Non-pigmented ciliary epithelial cell (primary cell): ENCODE measurements around the gene ROR2.

Experiments used
- DNase-seq: peaks from one replicate; pipeline ENCODE4 v3.0.0-alpha.2; 2010; ENCODE audit warnings: low read depth

ROR2 gene

DNA sequence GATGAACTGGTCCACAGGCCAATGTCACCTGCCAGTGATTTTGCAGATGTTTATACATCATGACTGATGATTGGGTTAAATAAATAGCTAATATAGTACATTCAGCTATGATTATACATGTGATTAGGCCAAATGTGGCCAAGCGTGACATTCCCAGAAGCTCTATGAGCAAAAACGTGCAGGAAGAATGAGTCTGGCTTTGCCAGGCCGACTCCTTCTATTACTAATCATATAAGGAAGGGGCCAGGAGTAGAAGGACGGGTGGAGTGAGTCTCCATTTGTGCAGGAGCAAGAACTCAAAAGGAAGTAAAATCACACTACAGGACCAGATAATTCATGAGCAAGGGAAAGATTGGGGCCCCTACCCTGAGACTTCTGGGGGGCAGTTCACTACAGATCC is 178.2 kb downstream of the ROR2 start:
- no peak for DNase-seq

GRCh38 chr9:91771027-91771426 is 179.0 kb downstream of the ROR2 start:
- peak; percentile 83 for DNase-seq

- DNase-seq = no peak
These were observed 179.8 kb downstream of the ROR2 start for GRCh38 chr9:91770229-91770628.

- DNase-seq = no peak
These were observed 180.8 kb downstream of the ROR2 start for GRCh38 chr9:91768977-91769916.

GRCh38 chr9:91768507-91768906 is 181.5 kb downstream of the ROR2 start:
- no peak for DNase-seq

- DNase-seq = no peak
These were observed 183.5 kb downstream of the ROR2 start for GRCh38 chr9:91766315-91767069.

- DNase-seq = no peak
These were observed 184.7 kb downstream of the ROR2 start for GRCh38 chr9:91765296-91765695.

- DNase-seq = no peak
These were observed 185.4 kb downstream of the ROR2 start for GRCh38 chr9:91764661-91765060.

DNA sequence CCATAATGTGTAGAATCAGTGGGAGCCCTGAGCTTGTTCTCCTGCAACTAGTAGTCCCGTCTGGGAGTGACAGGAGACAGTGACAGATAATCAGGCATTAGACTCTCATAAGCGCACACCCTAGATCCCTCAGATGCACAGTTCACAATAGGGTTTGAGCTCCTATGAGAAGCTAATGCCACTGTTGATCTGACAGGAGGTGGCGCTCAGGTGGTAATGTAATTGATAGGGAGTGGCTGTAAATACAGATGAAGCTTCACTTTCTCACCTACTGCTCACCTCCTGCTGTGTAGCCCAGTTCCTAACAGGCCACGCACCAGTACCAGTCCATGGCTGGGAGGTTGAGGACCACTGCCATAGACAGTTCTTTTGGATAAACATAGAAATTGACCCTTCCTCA is 188.7 kb downstream of the ROR2 start:
- DNase-seq = no peak

GRCh38 chr9:91760906-91761305 is 189.1 kb downstream of the ROR2 start:
- DNase-seq = no peak

GRCh38 chr9:91758491-91758981 is 191.5 kb downstream of the ROR2 start:
- DNase-seq = no peak

DNA sequence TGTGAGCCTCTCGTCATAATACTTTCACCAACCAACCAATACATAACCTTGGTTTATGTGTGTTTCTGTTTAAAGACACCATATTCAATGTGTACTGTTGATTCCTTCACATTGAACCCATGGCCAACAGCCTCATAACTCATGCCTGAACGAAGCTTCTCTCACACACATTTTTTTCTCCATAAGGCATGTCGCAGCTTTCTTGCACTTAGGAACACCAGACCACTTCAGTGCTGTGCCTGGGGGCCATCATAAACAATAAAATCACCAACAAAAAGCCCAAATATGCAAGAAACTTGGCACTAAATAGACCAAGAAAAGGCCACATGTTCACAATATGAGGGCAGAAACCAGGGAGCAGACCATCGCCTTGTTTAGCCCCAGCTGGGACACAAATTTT is 192.2 kb downstream of the ROR2 start:
- DNase-seq = no peak

DNA sequence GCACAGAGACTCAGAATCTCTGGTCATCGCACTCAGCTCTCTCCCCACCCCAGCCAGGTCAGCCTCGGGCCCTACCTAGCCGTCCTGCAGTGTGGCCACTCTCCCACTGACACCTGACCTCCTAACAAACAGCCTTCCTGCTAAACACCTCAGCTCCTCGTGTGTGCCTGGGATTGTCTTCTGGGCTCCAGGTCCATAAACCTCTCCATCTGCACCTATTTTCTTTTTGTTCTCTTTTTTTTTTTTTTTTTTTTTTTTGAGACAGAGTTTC is 193.6 kb downstream of the ROR2 start:
- no peak for DNase-seq

DNA sequence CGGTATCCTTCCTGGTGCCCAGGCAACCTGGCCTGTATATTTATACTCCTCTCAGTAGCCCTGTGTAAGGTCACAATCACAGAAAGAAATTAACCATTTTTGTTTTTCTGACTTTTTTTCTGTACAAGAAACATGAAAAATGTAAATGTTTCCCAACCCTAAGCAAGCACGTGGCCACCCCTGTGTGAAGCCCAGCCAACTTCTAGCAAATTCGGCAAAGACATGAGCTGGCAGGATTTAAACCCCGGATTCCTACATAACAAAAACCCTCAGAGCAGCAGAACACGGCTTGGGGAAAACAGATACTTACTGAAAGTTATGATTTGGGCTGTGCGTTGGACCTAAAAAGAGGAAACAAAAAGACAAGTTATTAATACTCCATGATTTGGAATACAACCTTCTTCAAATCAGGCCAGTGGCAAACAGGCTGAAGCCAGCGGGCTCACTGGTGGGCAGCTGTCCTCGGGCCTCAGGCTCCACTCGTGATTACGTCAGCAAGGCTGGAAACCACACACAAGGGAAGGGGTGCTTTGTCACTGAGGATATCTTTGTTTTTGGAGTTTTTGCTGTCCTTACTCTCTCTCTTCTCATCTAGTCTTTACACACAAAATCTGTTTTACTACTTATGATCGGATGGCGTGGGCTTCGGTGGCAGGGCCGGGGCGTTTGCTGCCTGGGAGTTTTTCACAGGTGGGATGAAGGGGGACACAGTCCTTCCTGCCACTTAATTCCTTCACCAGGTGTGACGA is 194.1 kb downstream of the ROR2 start:
- DNase-seq = no peak

DNA sequence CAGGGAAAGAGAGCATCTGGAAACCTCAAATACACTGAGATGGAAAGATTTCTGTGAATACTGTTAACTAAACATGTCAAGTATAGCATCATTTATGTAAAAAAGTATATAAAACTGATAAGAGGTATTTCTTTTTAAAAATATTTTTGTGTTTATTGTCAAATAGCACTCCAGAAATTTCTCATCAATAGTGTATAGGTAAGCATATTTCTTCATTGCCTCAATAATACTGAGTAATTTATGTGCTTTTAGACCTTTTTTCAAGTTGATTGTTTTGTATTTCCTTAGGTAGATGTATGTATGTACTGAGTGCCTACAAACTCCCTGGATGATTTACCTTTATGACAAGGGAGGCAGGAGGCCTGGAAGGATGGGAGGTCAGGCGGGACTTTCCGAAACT is 196.3 kb downstream of the ROR2 start:
- DNase-seq = no peak

DNA sequence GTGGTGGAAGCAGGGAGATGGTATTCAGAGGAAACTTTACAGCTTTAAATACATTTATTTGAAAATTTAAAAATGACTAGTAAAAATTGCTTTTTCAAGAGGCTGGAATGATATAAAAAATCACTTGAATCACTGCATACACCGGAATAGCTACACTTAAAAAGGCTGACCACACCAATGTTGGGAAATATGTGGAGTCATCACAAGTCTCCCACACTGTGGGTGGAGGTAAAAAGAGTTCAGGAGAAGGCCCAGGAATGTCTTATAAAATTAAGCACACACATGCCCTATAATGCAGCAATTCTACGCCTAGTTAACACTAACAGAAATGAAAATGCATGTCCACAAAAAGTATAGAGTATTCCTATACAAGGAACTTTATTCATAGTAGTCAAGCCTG is 198.1 kb downstream of the ROR2 start:
- peak; percentile 53 for DNase-seq

- no peak for DNase-seq
These were observed 199.7 kb downstream of the ROR2 start for GRCh38 chr9:91750343-91750742.

DNA sequence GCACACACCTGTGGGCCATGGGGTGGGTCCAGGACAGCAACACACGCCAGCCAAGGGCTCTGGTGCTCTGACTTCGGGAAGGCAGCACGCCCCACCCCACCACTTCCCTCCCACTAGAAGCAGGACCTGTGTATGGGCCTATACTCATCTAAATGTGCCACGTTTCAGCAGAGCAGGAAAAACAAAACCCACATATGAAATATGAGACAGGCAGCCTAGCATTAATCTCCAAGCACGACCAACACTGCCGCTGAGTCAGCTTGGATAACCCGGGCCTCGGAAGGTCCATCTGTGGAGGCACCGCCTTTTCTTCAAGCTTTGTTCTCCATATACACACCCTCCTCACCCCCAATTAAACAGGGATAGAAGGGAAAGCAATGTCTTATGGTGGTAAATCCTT is 203.1 kb downstream of the ROR2 start:
- DNase-seq = peak; percentile 51

DNA sequence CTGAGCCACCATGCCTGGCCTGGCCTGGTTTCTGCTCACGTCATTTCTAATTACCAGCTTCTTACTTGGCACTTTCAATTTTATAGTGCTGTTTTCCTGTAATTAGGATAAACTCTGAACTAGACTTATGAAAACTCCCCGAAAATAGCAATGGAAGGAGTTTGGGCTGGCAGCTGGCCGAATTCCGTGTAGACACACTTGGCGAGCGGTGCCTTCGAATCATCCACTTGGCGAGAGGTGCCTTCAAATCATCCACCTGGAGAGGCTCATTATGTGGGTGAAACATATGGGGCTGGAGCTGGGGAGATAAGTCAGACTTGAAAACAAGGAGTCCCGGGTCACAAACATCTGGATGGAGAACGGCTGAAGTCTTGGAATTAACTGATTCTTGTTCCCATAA is 203.7 kb downstream of the ROR2 start:
- DNase-seq = no peak

DNA sequence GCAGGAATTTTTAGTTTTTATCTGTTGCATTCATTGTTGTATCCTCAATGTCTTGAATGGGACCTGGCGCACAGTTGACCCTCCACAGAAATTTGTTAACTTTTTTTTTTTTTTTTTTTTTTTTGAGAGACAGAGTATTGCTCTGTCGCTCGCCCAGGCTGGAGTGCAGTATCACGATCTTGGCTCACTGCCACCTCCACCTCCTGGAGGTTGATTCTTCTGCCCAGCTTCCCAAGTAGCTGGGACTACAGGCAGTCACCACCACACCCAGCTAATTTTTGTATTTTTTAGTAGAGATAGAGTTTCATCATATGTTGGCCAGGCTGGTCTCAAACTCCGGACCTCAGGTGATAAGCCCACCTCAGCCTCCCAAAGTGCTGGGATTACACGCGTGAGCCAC is 205.9 kb downstream of the ROR2 start:
- no peak for DNase-seq

DNA sequence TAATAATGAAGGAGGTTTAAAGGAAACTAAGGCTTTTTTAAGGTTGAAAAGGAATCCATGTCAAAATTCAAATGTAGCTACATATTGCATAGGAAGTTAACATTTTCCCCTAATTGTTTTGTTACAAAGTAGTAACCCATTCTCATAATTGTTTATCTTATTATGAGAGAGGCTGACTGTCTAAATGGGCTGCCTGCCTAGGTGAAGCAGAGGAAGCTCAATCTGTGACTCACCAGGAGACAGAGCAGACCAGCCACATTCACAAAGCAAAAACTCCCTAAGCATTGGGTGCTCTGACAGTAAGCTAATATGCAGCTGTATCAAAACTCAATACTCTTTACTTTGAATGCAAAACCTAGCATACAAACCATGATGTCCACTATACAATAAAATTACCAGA is 208.5 kb downstream of the ROR2 start:
- peak; percentile 48 for DNase-seq

GRCh38 chr9:91740701-91741100 is 209.3 kb downstream of the ROR2 start:
- no peak for DNase-seq
